Neural cell (in vitro differentiated cells): ENCODE results near the gene TCTA. TPM values are rescaled to one million over a fixed set of nuclear protein-coding genes. Genes with fewer than 3 reads are reported as not detected.
"Not testable (repeated sequence)": the region's sequence is repeated elsewhere in the genome, so short reads cannot be mapped to it uniquely, and the experiment has no call there.

Source experiments
- H2AFZ ChIP-seq: fragments of 200-600, 300-800 bp; sonication (generic), shearing (Covaris generic); 2 replicates; pipeline ENCODE4 v1.6.0; 2014; ENCODE audit warnings: low read depth, mild to moderate bottlenecking, antibody characterized with exemption, low read length, moderate library complexity
- H3F3A ChIP-seq: fragments of 200-600 bp; shearing (Covaris generic); 2 replicates; pipeline ENCODE4 v1.6.1; 2016; ENCODE audit warnings: mild to moderate bottlenecking, moderate library complexity, mixed read lengths, antibody characterized with exemption, low read length; ENCODE audit not compliant: insufficient read depth, poor library complexity, severe bottlenecking
- H3K27ac ChIP-seq: fragments of 200-600, 300-800 bp; sonication (generic), shearing (Covaris generic); 2 replicates; pipeline ENCODE4 v1.5.1; 2014; ENCODE audit warnings: mild to moderate bottlenecking, low read length, moderate library complexity
- H3K27me3 ChIP-seq: fragments of 300-800, 200-600 bp; sonication (generic), shearing (Covaris generic); 2 replicates; pipeline ENCODE4 v1.6.0; 2014; ENCODE audit warnings: mild to moderate bottlenecking, low read depth, low read length, moderate library complexity; ENCODE audit not compliant: insufficient read depth
- H3K36me3 ChIP-seq: fragments of 300-800, 200-600 bp; sonication (generic), shearing (Covaris generic); 2 replicates; pipeline ENCODE4 v1.5.1; 2014; ENCODE audit warnings: mild to moderate bottlenecking, antibody characterized with exemption, low read length, moderate library complexity; ENCODE audit not compliant: insufficient read depth
- H3K4me2 ChIP-seq: fragments of 300-800, 200-600 bp; sonication (generic), shearing (Covaris generic); 2 replicates; pipeline ENCODE4 v1.6.0; 2014; ENCODE audit warnings: mild to moderate bottlenecking, low read length
- H3K4me3 ChIP-seq: fragments of 300-800, 200-600 bp; sonication (generic), shearing (Covaris generic); 2 replicates; pipeline ENCODE4 v1.5.1; 2014; ENCODE audit warnings: mild to moderate bottlenecking, low read length, moderate library complexity
- H3K79me2 ChIP-seq: fragments of 200-600 bp; shearing (Covaris generic); replicated peaks from 2 replicates; pipeline ENCODE4 v1.6.0; 2014; ENCODE audit warnings: mild to moderate bottlenecking, low read length, moderate library complexity; ENCODE audit not compliant: insufficient read depth
- H3K9ac ChIP-seq: fragments of 300-800, 200-600 bp; sonication (generic), shearing (Covaris generic); 2 replicates; pipeline ENCODE4 v1.6.1; 2016; ENCODE audit warnings: mild to moderate bottlenecking, low read length, mixed read lengths
- H3K9me2 ChIP-seq: fragments of 200-600 bp; shearing (Covaris generic); 2 replicates; pipeline ENCODE4 v1.6.1; 2016; ENCODE audit warnings: mild to moderate bottlenecking, low read length, mixed read lengths; ENCODE audit not compliant: insufficient read depth
- H3K9me3 ChIP-seq: fragments of 200-600, 300-800 bp; sonication (generic), shearing (Covaris generic); 2 replicates; pipeline ENCODE4 v1.6.1; 2016; ENCODE audit warnings: mild to moderate bottlenecking, mixed run types, low read length, moderate library complexity, mixed read lengths
- H4K20me1 ChIP-seq: fragments of 200-600 bp; shearing (Covaris generic); 2 replicates; pipeline ENCODE4 v1.6.1; 2016; ENCODE audit warnings: mild to moderate bottlenecking, mixed run types; ENCODE audit not compliant: insufficient read depth
- EP300 ChIP-seq: fragments of 450-650 bp; conservative IDR thresholded peaks from 2 replicates; pipeline ENCODE4 v1.6.1; 2014; ENCODE audit warnings: antibody characterized with exemption, mild to moderate bottlenecking, moderate library complexity; ENCODE audit not compliant: poor library complexity, severe bottlenecking
- EZH2 ChIP-seq: fragments of 200-600, 300-800 bp; shearing (Covaris generic), sonication (generic); IDR thresholded peaks from 2 replicates; pipeline ENCODE4 v1.6.1; 2014; ENCODE audit warnings: antibody characterized with exemption, low read length, borderline replicate concordance, mild to moderate bottlenecking; ENCODE audit not compliant: insufficient read depth, poor library complexity, severe bottlenecking
- MXI1 ChIP-seq: fragments of 450-650 bp; conservative IDR thresholded peaks from 2 replicates; pipeline ENCODE4 v1.6.1; 2014; ENCODE audit warnings: antibody characterized with exemption, mild to moderate bottlenecking; ENCODE audit not compliant: poor library complexity, severe bottlenecking
- POLR2AphosphoS5 ChIP-seq: IDR thresholded peaks from 2 replicates; pipeline ENCODE4 v1.6.1; 2012
- RAD21 ChIP-seq: fragments of 450-650 bp; conservative IDR thresholded peaks from 2 replicates; pipeline ENCODE4 v1.6.1; 2014; ENCODE audit warnings: antibody characterized with exemption, mild to moderate bottlenecking, moderate library complexity
- SMC3 ChIP-seq: fragments of 450-650 bp; conservative IDR thresholded peaks from 2 replicates; pipeline ENCODE4 v1.6.1; 2014; ENCODE audit warnings: antibody characterized with exemption, mild to moderate bottlenecking, moderate library complexity; ENCODE audit not compliant: poor library complexity
- TAF1 ChIP-seq: IDR thresholded peaks from 2 replicates; pipeline ENCODE4 v1.6.1; 2012; ENCODE audit warnings: low read depth
- polyA plus RNA-seq: library from polyadenylated mRNA; depleted of rRNA; stranded (reverse); fragments of >200 nt; gene quantifications from 2 replicates; pipeline ENCODE4 v1.2.3, GENCODE V29; 2014
- TF ChIP-seq, protein P1 (sequence below): IDR thresholded peaks from 2 replicates; pipeline ENCODE4 v1.6.1; 2012; ENCODE audit warnings: borderline replicate concordance
- TF ChIP-seq, protein P2 (sequence below): fragments of 450-650 bp; IDR thresholded peaks from 2 replicates; pipeline ENCODE4 v1.5.1; 2014; ENCODE audit warnings: antibody characterized with exemption, mild to moderate bottlenecking, moderate library complexity; ENCODE audit not compliant: poor library complexity, severe bottlenecking

TCTA gene
- polyA plus RNA-seq, 1 donor from 2014 or later = 17.1 TPM

DNA sequence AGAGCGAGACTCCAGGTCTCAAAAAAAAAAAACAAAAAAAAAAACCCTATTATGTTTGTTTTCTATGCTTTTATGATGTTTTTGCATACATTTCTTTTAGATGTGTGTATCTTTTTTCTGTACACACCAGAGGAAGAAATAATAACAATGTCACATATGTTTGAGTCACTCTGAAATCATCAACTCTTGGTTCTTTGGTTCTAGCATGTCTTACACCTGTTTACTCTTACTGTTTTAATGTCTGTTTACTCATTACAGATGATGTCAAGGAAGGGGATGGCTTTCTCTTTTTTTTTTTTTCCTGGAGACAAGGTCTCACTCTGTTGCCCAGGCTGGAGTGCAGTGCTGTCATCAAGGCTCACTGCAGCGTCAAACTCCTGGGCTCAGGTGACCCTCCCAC is 24.5 kb upstream of the TCTA start:
- Histone ChIP-seq H4K20me1 (no peaks in the 10 kb centered on the region), H3K9me3 (no peaks in the 10 kb centered on the region), H3K9me2 (no peaks in the 10 kb centered on the region), H3K4me3 (no peak overlapping the region), H3K79me2 (peaks cover 57% of the 10 kb centered on the region), H2AFZ (no peak overlapping the region), H3K36me3 (no peaks in the 10 kb centered on the region), H3F3A (no peaks in the 10 kb centered on the region), H3K9ac (no peak overlapping the region), H3K4me2 (no peak overlapping the region), H3K27ac (no peak overlapping the region), H3K27me3 (no peaks in the 10 kb centered on the region)
- TF ChIP-seq, protein P1, sequence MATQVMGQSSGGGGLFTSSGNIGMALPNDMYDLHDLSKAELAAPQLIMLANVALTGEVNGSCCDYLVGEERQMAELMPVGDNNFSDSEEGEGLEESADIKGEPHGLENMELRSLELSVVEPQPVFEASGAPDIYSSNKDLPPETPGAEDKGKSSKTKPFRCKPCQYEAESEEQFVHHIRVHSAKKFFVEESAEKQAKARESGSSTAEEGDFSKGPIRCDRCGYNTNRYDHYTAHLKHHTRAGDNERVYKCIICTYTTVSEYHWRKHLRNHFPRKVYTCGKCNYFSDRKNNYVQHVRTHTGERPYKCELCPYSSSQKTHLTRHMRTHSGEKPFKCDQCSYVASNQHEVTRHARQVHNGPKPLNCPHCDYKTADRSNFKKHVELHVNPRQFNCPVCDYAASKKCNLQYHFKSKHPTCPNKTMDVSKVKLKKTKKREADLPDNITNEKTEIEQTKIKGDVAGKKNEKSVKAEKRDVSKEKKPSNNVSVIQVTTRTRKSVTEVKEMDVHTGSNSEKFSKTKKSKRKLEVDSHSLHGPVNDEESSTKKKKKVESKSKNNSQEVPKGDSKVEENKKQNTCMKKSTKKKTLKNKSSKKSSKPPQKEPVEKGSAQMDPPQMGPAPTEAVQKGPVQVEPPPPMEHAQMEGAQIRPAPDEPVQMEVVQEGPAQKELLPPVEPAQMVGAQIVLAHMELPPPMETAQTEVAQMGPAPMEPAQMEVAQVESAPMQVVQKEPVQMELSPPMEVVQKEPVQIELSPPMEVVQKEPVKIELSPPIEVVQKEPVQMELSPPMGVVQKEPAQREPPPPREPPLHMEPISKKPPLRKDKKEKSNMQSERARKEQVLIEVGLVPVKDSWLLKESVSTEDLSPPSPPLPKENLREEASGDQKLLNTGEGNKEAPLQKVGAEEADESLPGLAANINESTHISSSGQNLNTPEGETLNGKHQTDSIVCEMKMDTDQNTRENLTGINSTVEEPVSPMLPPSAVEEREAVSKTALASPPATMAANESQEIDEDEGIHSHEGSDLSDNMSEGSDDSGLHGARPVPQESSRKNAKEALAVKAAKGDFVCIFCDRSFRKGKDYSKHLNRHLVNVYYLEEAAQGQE = no peak
- TF ChIP-seq EP300 = no peak

GRCh38 chr3:49388289-49388820 is 23.9 kb upstream of the TCTA start:
- H3K27me3 ChIP-seq = no peaks in the 10 kb centered on the region
- no peaks in the 10 kb centered on the region for H3F3A ChIP-seq
- peaks cover 57% of the 10 kb centered on the region for H3K79me2 ChIP-seq
- no peaks in the 10 kb centered on the region for H4K20me1 ChIP-seq
- no peak overlapping the region for H3K4me3 ChIP-seq
- no peak overlapping the region for H2AFZ ChIP-seq
- H3K9ac ChIP-seq = no peak overlapping the region
- no peaks in the 10 kb centered on the region for H3K36me3 ChIP-seq
- TF ChIP-seq TAF1 = no peak
- no peak overlapping the region for H3K27ac ChIP-seq
- H3K9me3 ChIP-seq = no peaks in the 10 kb centered on the region
- no peaks in the 10 kb centered on the region for H3K9me2 ChIP-seq
- H3K4me2 ChIP-seq = no peak overlapping the region

GRCh38 chr3:49389297-49389696 is 22.9 kb upstream of the TCTA start:
- no peaks in the 10 kb centered on the region for H3F3A ChIP-seq
- H2AFZ ChIP-seq = no peak overlapping the region
- no peak overlapping the region for H3K4me3 ChIP-seq
- H3K27ac ChIP-seq = no peak overlapping the region
- no peaks in the 10 kb centered on the region for H4K20me1 ChIP-seq
- no peak overlapping the region for H3K4me2 ChIP-seq
- no peaks in the 10 kb centered on the region for H3K9me3 ChIP-seq
- no peaks in the 10 kb centered on the region for H3K27me3 ChIP-seq
- peaks cover 55% of the 10 kb centered on the region for H3K79me2 ChIP-seq
- no peaks in the 10 kb centered on the region for H3K9me2 ChIP-seq
- H3K36me3 ChIP-seq = no peaks in the 10 kb centered on the region
- no peak for TF ChIP-seq POLR2AphosphoS5
- TF ChIP-seq EZH2 = no peak
- no peak for TF ChIP-seq RAD21
- TF ChIP-seq SMC3 = no peak
- TF ChIP-seq, protein P2, sequence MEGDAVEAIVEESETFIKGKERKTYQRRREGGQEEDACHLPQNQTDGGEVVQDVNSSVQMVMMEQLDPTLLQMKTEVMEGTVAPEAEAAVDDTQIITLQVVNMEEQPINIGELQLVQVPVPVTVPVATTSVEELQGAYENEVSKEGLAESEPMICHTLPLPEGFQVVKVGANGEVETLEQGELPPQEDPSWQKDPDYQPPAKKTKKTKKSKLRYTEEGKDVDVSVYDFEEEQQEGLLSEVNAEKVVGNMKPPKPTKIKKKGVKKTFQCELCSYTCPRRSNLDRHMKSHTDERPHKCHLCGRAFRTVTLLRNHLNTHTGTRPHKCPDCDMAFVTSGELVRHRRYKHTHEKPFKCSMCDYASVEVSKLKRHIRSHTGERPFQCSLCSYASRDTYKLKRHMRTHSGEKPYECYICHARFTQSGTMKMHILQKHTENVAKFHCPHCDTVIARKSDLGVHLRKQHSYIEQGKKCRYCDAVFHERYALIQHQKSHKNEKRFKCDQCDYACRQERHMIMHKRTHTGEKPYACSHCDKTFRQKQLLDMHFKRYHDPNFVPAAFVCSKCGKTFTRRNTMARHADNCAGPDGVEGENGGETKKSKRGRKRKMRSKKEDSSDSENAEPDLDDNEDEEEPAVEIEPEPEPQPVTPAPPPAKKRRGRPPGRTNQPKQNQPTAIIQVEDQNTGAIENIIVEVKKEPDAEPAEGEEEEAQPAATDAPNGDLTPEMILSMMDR = no peak
- TF ChIP-seq MXI1 = no peak
- no peak for TF ChIP-seq EP300
- TF ChIP-seq, protein P1 = no peak
- no peak for TF ChIP-seq TAF1
- H3K9ac ChIP-seq = no peak overlapping the region

DNA sequence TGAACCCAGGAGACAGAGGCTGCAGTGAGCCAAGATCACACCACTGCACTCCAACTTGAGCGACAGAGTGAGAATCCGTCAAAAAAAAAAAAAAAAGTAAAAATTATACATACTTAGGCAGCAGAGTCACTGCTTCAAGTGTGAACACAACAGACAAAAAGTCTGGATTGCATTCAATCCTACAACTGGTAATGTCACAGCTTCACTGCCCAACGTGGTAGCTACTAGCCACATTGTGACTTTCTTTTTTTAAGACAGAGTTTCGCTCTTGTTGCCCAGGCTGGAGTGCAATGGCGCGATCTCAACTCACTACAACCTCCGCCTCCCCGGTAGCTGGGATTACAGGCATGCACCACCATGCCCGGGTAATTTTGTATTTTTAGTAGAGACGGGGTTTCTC is 20.9 kb upstream of the TCTA start:
- not testable (repeated sequence) for H3F3A ChIP-seq, H2AFZ ChIP-seq, H3K36me3 ChIP-seq, H4K20me1 ChIP-seq, H3K27me3 ChIP-seq, H3K9me2 ChIP-seq, H3K27ac ChIP-seq, H3K9ac ChIP-seq, H3K4me3 ChIP-seq, H3K9me3 ChIP-seq, H3K4me2 ChIP-seq
- H3K79me2 ChIP-seq = peaks cover 52% of the 10 kb centered on the region
